Sigmoid colon (tissue), 3 donors: Measurements from ENCODE around the gene SIRT4.

Source experiments
- CTCF ChIP-seq, 4 experiments: fragments of 450-650 bp in 3 of 4; fragments of 200-600 bp in 1 of 4; IDR thresholded peaks; one replicate each; pipeline ENCODE4 v1.5.1; 2016 to 2019; ENCODE audit warnings: antibody characterized with exemption in 4 of 4, mild to moderate bottlenecking in 3 of 4, moderate library complexity in 2 of 4
- POLR2A ChIP-seq, 2 donors: fragments of 450-650 bp; IDR thresholded peaks; one replicate each; pipeline ENCODE4 v1.6.1; 2016; ENCODE audit warnings: antibody characterized with exemption in 2 of 2, mild to moderate bottlenecking in 2 of 2, moderate library complexity in 2 of 2

- no peak for TF ChIP-seq CTCF (IDR thresholded peaks at IDR 0.05)
- no peak for TF ChIP-seq POLR2A (IDR thresholded peaks at IDR 0.05)
Measured at GRCh38 chr12:120332523-120332922, 30.4 kb downstream of the SIRT4 start.
